NT2/D1 (cell line): ENCODE measurements around the gene DOCK9.

ENCODE experiments used
- YY1 ChIP-seq: IDR thresholded peaks from 2 replicates; pipeline ENCODE4 v1.6.1; 2011; ENCODE audit not compliant: insufficient read length, insufficient read depth
- ZNF274 ChIP-seq: IDR thresholded peaks from 2 replicates; pipeline ENCODE4 v1.6.1; 2011; ENCODE audit warnings: mild to moderate bottlenecking, low read depth, low read length

GRCh38 chr13:98922306-98922705 lies 55.6 kb downstream of the DOCK9 start:
- TF ChIP-seq ZNF274, result no peak
- TF ChIP-seq YY1, result no peak
